Measurements from ENCODE around the gene EXOSC1. TPM values are rescaled to one million over a fixed set of nuclear protein-coding genes. Genes with fewer than 3 reads are reported as not detected.
A peak's percentile ranks its signal among the peaks of the same experiment; 100 is the strongest.
"Not testable (repeated sequence)": the region's sequence is repeated elsewhere in the genome, so short reads cannot be mapped to it uniquely, and the experiment has no call there.

EXOSC1 gene
- total RNA-seq (2014; rRNA removed; shearing (Covaris generic)): 55.6 and 61.5 TPM in 2 replicates

GRCh38 chr10:97445722-97446639 lies at the start of gene EXOSC1, which contains the start of gene ZDHHC16:
Gene EXOSC1 (minus strand): TSS chr10:97446006. CDS start chr10:97445985, 21 bp downstream.
Gene ZDHHC16 (plus strand): TSS chr10:97446175. CDS start chr10:97451676, 5,501 bp downstream.
- DNase-seq (ENCODE audit: low read depth): peak; percentile 93

DNA sequence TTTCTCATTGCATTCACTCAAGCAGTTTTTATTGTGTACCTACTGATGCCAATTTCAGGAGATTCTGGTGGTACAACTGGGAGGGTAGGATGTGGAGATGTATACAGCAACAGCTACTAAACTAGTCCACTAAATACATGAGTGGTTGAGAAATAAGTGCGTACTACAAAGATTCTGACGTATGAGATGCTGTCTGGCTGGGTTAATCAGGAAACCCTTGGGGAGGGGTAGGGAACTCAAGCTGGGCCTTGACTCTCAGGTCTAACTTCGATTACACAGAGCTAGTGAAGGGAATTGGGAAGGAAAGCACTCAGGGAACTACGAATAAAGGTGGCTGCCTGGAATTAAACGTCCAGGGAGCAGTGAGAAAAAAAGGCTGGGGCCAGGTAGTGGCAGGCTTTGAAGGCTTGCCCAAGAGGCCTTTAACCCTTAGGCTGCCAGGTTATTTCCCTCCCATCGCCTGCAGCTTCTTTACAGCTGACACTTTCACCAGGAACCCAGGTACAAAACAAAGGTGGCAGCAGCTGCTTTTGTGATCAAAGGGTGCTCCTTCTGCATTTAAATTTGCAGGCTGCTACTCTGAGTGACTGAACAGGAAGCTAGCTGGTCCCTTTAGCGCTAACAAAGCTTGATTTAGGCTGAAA lies 49.2 kb upstream of the EXOSC1 start:
- DNase-seq (ENCODE audit: low read depth): no peak

DNA sequence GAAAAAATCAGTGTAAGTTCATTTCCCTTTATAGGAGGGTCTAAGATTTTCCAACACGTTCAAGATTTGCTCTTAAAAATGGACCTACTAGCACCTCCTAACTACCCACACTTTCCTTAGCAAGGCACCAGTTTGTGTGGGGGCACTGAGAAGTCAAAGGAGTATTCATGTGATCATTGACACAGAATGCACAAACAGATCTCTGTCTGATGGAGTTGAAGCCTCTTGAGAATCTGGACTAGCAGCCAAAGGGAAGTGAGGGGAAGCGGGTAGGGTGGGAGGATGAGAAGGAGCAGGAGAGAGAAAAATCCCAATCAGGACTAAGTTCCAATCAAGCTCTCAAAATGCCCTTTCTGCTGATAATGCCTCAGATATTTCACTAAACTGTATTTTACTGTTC lies 48.3 kb upstream of the EXOSC1 start:
- no peak for DNase-seq (ENCODE audit: low read depth)

DNA sequence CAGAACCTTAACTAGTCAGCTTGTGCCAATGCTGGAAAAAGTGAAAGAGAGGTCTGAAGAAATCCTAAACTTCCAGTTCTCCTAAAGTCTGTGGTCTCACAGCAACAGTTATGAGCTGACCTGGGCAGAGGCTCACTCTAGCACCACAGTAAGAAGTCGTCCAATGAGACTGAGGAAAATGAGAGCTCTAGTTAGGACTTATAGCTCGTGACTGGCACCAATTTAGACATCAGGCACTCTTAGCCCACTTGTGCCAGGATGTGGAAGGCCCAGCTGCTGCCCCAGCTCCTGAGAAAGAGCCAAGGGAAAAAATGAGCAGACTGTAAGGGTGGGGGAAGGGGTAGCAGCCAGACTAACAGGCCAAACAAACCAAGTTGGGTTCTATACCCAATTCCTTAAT lies 44.8 kb upstream of the EXOSC1 start:
- no peak for DNase-seq (ENCODE audit: low read depth)

DNA sequence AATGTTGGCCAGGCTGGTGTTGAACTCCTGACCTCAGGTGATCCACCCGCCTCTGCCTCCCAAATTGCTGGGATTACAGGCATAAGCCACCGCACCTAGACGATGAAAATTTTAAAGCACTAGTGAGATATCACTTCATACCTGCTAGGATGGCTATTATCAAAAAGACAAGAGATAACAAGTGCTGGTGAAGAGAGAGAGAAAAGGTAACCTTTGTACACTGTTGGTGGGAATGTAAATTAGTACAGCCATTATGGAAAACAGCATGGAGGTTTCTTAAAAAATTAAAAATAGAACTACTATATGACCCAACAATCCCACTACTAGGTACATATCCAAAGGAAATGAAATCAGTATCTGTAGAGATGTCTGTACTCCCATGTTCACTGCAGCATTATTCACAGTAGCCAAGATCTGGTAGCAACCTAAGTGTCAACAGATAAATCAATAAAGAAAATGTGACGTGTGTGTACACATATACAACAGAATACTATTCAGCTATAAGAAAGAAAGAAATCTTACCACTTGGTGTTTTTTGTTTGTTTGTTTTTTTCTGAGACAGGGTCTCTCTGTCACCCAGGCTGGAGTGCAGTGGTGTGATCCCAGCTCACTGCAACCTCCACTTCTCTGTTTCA lies 40.0 kb upstream of the EXOSC1 start:
- no peak for DNase-seq (ENCODE audit: low read depth)

- DNase-seq (ENCODE audit: low read depth): no peak
Observed at GRCh38 chr10:97483921-97484320, 38.1 kb upstream of the EXOSC1 start.

DNA sequence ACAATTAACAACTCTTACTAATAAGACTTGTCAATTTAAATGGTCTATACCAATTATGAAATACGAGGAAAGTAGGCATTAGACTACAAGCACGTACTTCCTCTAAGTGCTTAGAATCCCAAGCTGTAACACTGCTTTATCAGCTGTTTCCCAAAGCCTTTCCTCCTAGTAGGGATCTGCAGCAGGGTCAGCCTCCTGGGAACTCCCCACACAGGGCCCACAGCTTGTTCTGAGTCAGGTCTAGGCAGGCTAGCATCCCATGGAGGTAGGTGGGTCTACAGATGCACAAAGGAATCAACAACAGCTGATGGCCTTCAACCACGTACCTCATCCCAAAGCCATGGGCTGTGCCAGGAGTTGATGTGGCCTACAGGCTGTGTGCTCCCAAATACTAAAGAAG lies 37.7 kb upstream of the EXOSC1 start:
- DNase-seq (ENCODE audit: low read depth): no peak

DNA sequence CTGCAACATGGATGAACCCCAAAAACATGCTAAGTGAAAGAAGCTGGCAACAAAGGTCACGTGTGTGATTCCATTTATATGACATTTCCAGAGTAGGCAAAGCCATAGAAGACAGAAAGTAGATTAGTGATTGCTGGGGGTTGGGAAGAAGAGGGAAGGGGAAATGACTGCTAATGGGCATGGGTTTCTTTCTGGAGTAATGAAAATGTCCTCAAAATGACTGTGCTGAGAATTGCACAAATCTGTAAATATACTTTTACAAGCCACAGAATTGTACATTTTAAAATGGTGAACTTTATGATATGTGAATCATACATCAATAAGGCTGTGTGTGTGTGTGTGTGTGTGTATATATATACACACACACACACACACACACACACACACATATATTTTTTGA lies 36.6 kb upstream of the EXOSC1 start:
- no peak for DNase-seq (ENCODE audit: low read depth)

DNA sequence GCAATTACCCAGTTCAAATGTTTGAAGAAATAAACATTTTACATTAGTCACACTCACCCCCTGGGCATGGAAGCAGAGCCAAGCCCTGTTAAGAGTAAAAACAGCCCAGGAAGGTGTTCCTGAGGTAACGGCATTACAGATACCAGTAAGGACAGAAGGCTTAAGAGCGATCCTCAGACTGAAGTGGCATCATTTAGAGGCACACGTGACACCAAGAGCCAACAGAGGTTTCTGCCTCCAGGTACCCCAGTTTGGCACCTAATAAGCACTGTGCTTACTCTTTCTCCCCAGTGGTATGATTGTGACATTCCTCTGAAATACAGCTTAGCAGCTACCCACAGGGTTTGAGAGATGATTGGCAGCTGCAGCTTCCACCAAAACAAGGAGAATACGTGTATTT lies 35.3 kb upstream of the EXOSC1 start:
- DNase-seq (ENCODE audit: low read depth): no peak

DNA sequence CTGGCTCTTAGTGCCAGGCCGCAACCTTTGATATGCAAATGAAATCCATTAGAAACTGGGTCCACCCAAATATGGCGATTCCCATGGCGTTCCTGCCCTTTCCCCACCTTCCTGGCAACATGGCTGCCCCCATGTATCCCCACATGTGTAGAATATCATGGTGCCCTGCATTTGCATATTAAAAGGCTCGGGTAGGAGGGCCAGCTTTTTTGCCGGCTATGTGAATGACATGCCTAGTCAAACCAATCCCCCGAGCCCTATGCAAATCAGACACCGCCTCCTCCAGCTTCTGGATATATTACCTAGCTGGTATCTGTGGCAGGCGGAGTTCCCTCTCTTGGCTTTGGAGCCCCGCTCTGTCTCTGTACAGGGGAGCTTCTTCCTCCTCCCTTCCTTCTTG lies 34.1 kb upstream of the EXOSC1 start:
- DNase-seq (ENCODE audit: low read depth): no peak

DNA sequence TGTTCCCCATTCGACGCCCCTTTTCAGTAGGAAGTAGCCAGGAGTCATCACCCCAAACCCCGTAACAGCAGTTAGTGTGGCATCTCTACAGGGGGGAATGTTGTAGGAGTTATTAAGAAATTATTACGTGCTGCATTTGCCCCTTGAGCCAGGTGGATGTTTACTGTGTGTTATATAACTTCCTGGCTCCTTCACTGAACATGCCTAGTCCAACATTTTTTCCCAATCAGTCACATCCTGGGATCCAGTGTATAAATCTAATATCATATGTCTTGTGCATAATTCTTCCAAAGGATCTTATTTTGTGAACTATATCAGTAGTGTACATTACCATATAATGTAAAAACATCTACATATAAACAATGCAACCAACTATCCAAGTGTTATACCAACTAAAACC lies 33.6 kb upstream of the EXOSC1 start:
- DNase-seq (ENCODE audit: low read depth): not testable (repeated sequence)

DNA sequence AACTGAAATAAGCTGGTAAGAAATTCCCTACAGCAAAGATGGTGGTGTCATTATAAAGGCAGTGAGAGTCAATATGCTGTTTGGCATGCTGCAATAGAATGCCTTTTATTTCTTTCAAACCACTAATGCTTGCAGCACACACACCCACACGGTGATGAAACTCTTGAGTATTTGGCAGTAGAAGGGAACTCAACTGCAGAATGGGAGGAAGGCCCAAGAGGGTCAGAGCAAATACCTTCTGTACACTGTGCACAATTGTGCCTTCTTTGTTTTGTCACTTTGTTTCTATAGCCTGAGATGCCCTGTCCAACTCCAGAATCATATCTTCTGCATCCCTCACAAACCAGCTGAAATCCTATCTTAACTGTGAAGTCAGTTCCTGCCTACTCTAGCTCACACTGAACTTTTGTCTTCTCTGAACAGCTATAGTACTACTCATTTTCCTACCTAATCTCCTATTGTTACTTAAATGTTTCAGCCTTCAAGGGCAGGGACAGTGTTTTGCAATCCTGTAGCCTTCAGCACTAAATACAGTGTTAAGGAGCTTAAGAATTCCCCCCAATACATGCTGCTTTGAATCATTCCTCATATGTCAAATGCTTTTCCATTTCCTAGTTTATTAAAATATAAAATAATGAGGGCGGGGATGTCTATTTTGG lies 30.3 kb upstream of the EXOSC1 start:
- no peak for DNase-seq (ENCODE audit: low read depth)

DNA sequence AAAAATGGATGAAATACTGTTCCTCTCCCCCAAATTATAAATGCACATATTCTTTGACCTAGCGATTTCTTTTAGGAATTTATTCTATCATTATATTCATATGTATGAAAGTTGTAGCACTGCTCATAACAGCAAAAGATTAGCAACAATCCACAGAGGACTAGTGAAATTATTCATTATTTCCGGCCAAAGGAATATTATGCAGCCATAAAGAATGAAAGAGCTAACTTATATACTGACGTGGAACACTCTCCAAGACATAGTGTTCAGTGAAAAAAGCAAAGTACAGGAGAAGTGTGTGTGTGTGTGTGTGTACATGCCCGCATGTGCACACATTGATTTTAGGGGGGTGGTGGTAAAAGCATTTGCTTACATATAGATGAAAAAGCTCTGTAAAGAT lies 29.1 kb upstream of the EXOSC1 start:
- no peak for DNase-seq (ENCODE audit: low read depth)

- DNase-seq (ENCODE audit: low read depth): not testable (repeated sequence)
Observed at GRCh38 chr10:97468781-97469180, 23.0 kb upstream of the EXOSC1 start.

- DNase-seq (ENCODE audit: low read depth): no peak
Observed at GRCh38 chr10:97468162-97468561, 22.4 kb upstream of the EXOSC1 start.

DNA sequence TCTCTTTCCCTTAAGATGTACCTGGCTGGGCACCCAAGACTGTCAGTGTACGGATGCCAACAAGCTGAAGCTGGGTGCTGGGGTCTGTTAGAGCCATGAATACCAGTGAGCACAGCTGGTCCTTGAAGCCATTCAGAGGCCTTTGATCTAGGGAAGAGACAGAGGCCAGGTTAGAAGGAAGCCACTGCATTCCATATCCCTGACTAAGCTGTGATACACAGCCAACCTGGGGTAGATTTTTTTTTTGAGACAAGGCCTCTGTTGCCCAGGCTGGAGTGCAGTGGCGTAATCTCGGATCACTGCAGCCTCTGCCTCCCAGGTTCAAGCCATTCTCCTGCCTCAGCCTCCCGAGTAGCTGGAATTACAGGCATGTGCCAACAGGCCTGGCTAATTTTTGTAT lies 20.9 kb upstream of the EXOSC1 start:
- peak; percentile 54 for DNase-seq (ENCODE audit: low read depth)

DNA sequence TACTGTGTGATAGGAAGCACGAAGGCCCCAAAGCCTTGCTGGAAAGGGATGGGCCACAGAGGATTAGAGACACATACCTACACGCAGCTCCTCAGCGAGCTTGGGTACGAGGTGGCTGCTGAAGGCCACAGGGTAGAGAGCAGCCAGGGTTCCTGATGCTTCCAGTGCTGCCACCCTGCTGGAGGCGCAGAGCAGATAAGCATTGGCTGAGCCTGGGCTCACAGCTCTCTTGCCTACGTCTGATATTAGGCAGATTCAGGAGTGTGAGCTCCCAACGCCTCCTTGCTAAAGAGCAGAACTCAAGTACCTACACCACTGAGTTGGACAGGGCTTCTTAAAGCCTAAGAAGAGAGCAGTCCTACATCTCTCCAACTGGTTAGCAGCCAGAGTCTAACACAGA lies 20.2 kb upstream of the EXOSC1 start:
- no peak for DNase-seq (ENCODE audit: low read depth)

- no peak for DNase-seq (ENCODE audit: low read depth)
Observed at GRCh38 chr10:97464226-97464625, 18.4 kb upstream of the EXOSC1 start.

DNA sequence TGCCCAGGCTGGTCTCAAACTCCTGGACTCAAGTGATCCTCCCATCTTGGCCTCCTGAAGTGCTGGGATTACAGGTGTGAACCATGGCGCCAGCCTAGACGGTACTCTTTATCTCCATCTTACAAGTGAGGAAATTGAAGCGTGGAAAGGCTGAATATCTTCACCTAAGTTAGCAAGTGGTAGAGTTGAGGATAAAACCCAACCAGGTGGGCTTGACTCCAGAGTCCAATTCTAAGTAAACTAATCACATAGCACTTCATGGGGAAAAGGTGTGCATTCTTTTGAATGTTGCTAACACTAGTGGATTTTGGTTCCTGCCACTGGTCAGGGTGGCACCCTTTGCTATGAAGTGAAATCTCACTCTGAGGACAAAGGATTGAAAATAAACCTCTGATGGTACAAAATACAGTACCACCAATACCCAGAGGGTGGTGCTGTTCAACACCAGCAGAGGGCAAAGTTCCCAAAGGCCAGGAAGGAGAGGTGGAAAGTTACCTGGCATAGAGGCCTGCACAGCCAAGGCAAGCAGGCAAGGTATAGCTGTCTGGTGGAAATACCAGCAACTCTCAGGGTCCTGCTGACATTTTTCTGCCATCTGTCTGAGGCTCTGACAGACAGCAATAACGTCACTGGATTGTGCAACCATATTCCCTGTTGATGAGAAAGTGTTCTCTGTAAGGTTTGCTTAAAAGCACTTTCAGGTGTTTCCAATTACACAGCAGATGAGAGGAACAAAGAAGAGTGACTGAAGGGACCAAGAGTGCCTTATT lies 17.7 kb upstream of the EXOSC1 start:
- peak; percentile 35 for DNase-seq (ENCODE audit: low read depth)

- no peak for DNase-seq (ENCODE audit: low read depth)
Observed at GRCh38 chr10:97462309-97462708, 16.5 kb upstream of the EXOSC1 start.

DNA sequence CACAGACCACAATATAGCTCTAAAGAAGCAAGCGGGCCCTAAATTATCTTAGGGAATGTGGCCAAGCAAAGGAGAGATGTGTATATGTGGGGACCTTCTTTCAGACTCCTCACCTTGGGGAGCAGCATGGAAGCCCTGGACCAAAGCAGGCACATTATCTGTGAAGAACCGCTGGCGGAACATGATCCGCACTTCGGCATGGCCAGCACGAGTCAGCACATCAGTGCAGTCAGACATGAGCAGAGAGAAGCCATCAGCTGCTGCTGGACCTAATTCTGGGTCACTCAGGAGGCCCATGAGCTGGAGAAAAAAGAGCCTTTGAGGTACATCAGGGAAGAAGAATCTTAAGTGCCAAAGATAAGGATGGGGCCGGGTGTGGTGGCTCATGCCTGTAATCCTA lies 14.1 kb upstream of the EXOSC1 start:
- DNase-seq (ENCODE audit: low read depth): no peak
